H1 (cell line): ENCODE measurements around the gene MCM3AP. TPM values are rescaled to one million over a fixed set of nuclear protein-coding genes. Genes with fewer than 3 reads are reported as not detected.
"Not testable (repeated sequence)": the region's sequence is repeated elsewhere in the genome, so short reads cannot be mapped to it uniquely, and the experiment has no call there.

Experiments
- CTCF ChIA-PET: fragments of 300-600 bp; sonication (Branson Sonifier 250); formaldehyde crosslinking; loops from one replicate; lab custom pipeline; 2021; ENCODE audit not compliant: partially characterized antibody; lab: Charles Lee
- POLR2A ChIA-PET: fragments of 300-600 bp; sonication (Branson Sonifier 250); formaldehyde crosslinking; loops from one replicate; lab custom pipeline; 2021; ENCODE audit warnings: inconsistent platforms; ENCODE audit not compliant: partially characterized antibody; lab: Charles Lee
- DNase-seq, 2 experiments: peaks; one replicate each; pipeline versions ENCODE4 v3.0.0 to v3.0.0-alpha.2; 2010 to 2022; ENCODE audit warnings: low spot score in 2 of 2, low read depth in 1 of 2, mixed read lengths in 1 of 2
- FAIRE-seq: peaks from 2 replicates; lab custom pipeline; 2011; peaks lifted over from hg19 to GRCh38; lab: Jason Lieb, UNC
- H2AFZ ChIP-seq: 2 replicates; pipeline ENCODE4 v1.8.1; 2012; ENCODE audit warnings: low read length, inconsistent platforms
- H2AK5ac ChIP-seq: 2 replicates; pipeline ENCODE4 v1.6.1; 2013; ENCODE audit warnings: low read depth, low read length
- H2BK120ac ChIP-seq: replicated peaks from 2 replicates; pipeline ENCODE3; 2013; ENCODE audit warnings: low read depth, low read length, inconsistent platforms
- H2BK12ac ChIP-seq: 2 replicates; pipeline ENCODE4 v1.6.1; 2013; ENCODE audit warnings: low read depth, low read length
- H2BK15ac ChIP-seq: 2 replicates; pipeline ENCODE4 v1.6.1; 2013; ENCODE audit warnings: low read length
- H2BK20ac ChIP-seq: 2 replicates; pipeline ENCODE4 v1.6.1; 2013; ENCODE audit warnings: low read length
- H2BK5ac ChIP-seq: 2 replicates; pipeline ENCODE4 v1.6.1; 2013; ENCODE audit warnings: low read depth, low read length
- H3K14ac ChIP-seq: 2 replicates; pipeline ENCODE4 v1.6.1; 2013; ENCODE audit warnings: inconsistent platforms; ENCODE audit not compliant: insufficient read length
- H3K18ac ChIP-seq: 2 replicates; pipeline ENCODE4 v1.6.1; 2013; ENCODE audit warnings: low read length; ENCODE audit errors: extremely low read depth
- H3K23ac ChIP-seq: 2 replicates; pipeline ENCODE4 v1.6.1; 2013; ENCODE audit warnings: inconsistent platforms; ENCODE audit not compliant: insufficient read length
- H3K23me2 ChIP-seq: 2 replicates; pipeline ENCODE4 v1.6.1; 2013; ENCODE audit warnings: low read depth, low read length
- H3K27ac ChIP-seq: 2 replicates; pipeline ENCODE4 v1.6.1; 2011; ENCODE audit warnings: low read depth, low read length, inconsistent platforms
- H3K27me3 ChIP-seq, 4 experiments: replicated peaks in 1 of 4; 1 replicate in 1 of 4; 2 replicates in 3 of 4; pipeline versions ENCODE4 v1.6.1 to v1.8.1; 2011 to 2013; ENCODE audit warnings: low read length in 3 of 4, mild to moderate bottlenecking in 3 of 4, inconsistent platforms in 2 of 4, mixed read lengths in 2 of 4, moderate library complexity in 1 of 4; ENCODE audit not compliant: control insufficient read depth in 3 of 4, insufficient read depth in 3 of 4; ENCODE audit errors: extremely low read depth in 1 of 4
- H3K36me3 ChIP-seq, 4 experiments: 2 replicates each; pipeline versions ENCODE4 v1.6.1 to v1.8.1; 2011 to 2013; ENCODE audit warnings: mild to moderate bottlenecking in 4 of 4, low read length in 3 of 4, moderate library complexity in 2 of 4, control low read depth in 1 of 4, inconsistent platforms in 1 of 4; ENCODE audit not compliant: insufficient read depth in 4 of 4, control insufficient read depth in 2 of 4
- H3K4ac ChIP-seq: replicated peaks from 2 replicates; pipeline ENCODE3; 2013; ENCODE audit warnings: low read length, low read depth, mixed read lengths, inconsistent platforms; ENCODE audit not compliant: insufficient read length
- H3K4me1 ChIP-seq, 4 experiments: replicated peaks in 1 of 4; 1 replicate in 1 of 4; 2 replicates in 3 of 4; pipeline versions ENCODE4 v1.6.1 to v1.8.1; 2011 to 2013; ENCODE audit warnings: low read length in 3 of 4, inconsistent platforms in 2 of 4, mixed read lengths in 1 of 4; ENCODE audit not compliant: insufficient read depth in 4 of 4, control insufficient read depth in 3 of 4
- H3K4me2 ChIP-seq, 2 experiments: 2 replicates each; pipeline versions ENCODE4 v1.6.1 to v1.8.1; 2011 to 2013; ENCODE audit warnings: low read depth in 2 of 2, low read length in 2 of 2, control low read depth in 1 of 2, inconsistent platforms in 1 of 2, mild to moderate bottlenecking in 1 of 2; ENCODE audit not compliant: insufficient read depth in 1 of 2
- H3K4me3 ChIP-seq, 4 experiments: fragments of 200-600, 300-600 bp in 1 of 4; sonication (generic), shearing (Covaris generic), sonication (Bioruptor Twin) in 1 of 4; 2 replicates each; pipeline versions ENCODE4 v1.5.1 to v1.8.1; 2011 to 2016; ENCODE audit warnings: low read length in 4 of 4, low read depth in 3 of 4, control low read depth in 2 of 4, inconsistent platforms in 2 of 4, mild to moderate bottlenecking in 2 of 4, mixed read lengths in 1 of 4, moderate library complexity in 1 of 4; ENCODE audit not compliant: insufficient read depth in 2 of 4; ENCODE audit errors: extremely low read depth in 1 of 4
- H3K56ac ChIP-seq: replicated peaks from 2 replicates; pipeline ENCODE3; 2013; ENCODE audit warnings: low read depth, mild to moderate bottlenecking, mixed read lengths, low read length, inconsistent platforms; ENCODE audit not compliant: insufficient read length
- H3K79me1 ChIP-seq: 2 replicates; pipeline ENCODE4 v1.6.1; 2013; ENCODE audit warnings: low read depth, low read length, control low read depth
- H3K79me2 ChIP-seq, 2 experiments: 2 replicates each; pipeline versions ENCODE4 v1.6.1 to v1.8.1; 2012 to 2013; ENCODE audit warnings: low read length in 2 of 2, mild to moderate bottlenecking in 2 of 2, inconsistent platforms in 1 of 2; ENCODE audit not compliant: insufficient read depth in 2 of 2, control insufficient read depth in 1 of 2
- H3K9ac ChIP-seq, 4 experiments: replicated peaks in 1 of 4; 1 replicate in 1 of 4; 2 replicates in 3 of 4; pipeline versions ENCODE4 v1.6.1 to v1.8.1; 2011 to 2013; ENCODE audit warnings: low read depth in 3 of 4, low read length in 3 of 4, control low read depth in 2 of 4, mild to moderate bottlenecking in 2 of 4, moderate library complexity in 2 of 4, inconsistent platforms in 1 of 4; ENCODE audit errors: extremely low read depth in 1 of 4
- H3K9me3 ChIP-seq, 2 experiments: 2 replicates each; pipeline versions ENCODE4 v1.6.1 to v1.8.1; 2012 to 2013; ENCODE audit warnings: mild to moderate bottlenecking in 2 of 2, moderate library complexity in 2 of 2, control low read depth in 1 of 2, inconsistent platforms in 1 of 2, low read depth in 1 of 2, low read length in 1 of 2, mixed read lengths in 1 of 2; ENCODE audit not compliant: insufficient read depth in 2 of 2
- H4K20me1 ChIP-seq, 2 experiments: replicated peaks in 1 of 2; 2 replicates each; pipeline versions ENCODE3 to v1.8.1; 2011 to 2013; ENCODE audit warnings: inconsistent platforms in 2 of 2, low read length in 2 of 2, mild to moderate bottlenecking in 1 of 2; ENCODE audit not compliant: insufficient read depth in 2 of 2, control insufficient read depth in 1 of 2
- H4K5ac ChIP-seq: 2 replicates; pipeline ENCODE4 v1.6.1; 2013; ENCODE audit warnings: low read length, low read depth, mixed read lengths, inconsistent platforms; ENCODE audit not compliant: insufficient read length
- H4K8ac ChIP-seq: 2 replicates; pipeline ENCODE4 v1.8.0; 2013; ENCODE audit warnings: mild to moderate bottlenecking, moderate library complexity, low read length, inconsistent platforms; ENCODE audit not compliant: insufficient read depth; ENCODE audit errors: extremely low read depth
- H4K91ac ChIP-seq: replicated peaks from 2 replicates; pipeline ENCODE3; 2013; ENCODE audit warnings: low read length, mixed read lengths, inconsistent platforms; ENCODE audit not compliant: insufficient read length
- WGBS, 2 experiments: shearing (Covaris generic) in 1 of 2; methylation state at CpG; one replicate each; pipeline versions ENCODE4 v1.1.6 to v1.1.7; 2013 to 2015; ENCODE audit warnings: low lambda C conversion rate in 2 of 2, mixed read lengths in 2 of 2, inconsistent platforms in 1 of 2, low coverage in 1 of 2, missing lambda C conversion rate in 1 of 2; ENCODE audit not compliant: insufficient replicate concordance in 2 of 2, insufficient coverage in 1 of 2, insufficient read length in 1 of 2; ENCODE audit errors: extremely low coverage in 1 of 2, missing lambda C conversion rate in 1 of 2; 5-methylcytosine and 5-hydroxymethylcytosine counted together
- polyA plus RNA-seq, 7 experiments: library from polyadenylated mRNA; depleted of rRNA in 3 of 7; stranded (reverse) in 5 of 7; unstranded in 2 of 7; fragments of >200 nt in 5 of 7; fragments of 200-250 nt in 2 of 7; gene quantifications; 1 replicate in 5 of 7; 2 replicates in 1 of 7; 4 replicates in 1 of 7; pipeline versions ENCODE4 v1.2.1 to v1.2.3, GENCODE V29; 2011 to 2013; ENCODE audit warnings: missing spikeins in 2 of 7, mixed read lengths in 2 of 7
- total RNA-seq: library from RNA; stranded (reverse); fragmentation: NEBNext Ultra II Directional; extraction: Animal tissue kit (Norgen Biotek cat#: 25700); gene quantifications from 2 replicates; pipeline ENCODE4 v1.2.1, GENCODE V29; 2021

MCM3AP gene
- total and polyA plus RNA-seq, 2 of the 8 experiments (the other 6 are each of a cell fraction or from before 2014, with no cell fraction given) = 37.2 to 119 TPM

DNA sequence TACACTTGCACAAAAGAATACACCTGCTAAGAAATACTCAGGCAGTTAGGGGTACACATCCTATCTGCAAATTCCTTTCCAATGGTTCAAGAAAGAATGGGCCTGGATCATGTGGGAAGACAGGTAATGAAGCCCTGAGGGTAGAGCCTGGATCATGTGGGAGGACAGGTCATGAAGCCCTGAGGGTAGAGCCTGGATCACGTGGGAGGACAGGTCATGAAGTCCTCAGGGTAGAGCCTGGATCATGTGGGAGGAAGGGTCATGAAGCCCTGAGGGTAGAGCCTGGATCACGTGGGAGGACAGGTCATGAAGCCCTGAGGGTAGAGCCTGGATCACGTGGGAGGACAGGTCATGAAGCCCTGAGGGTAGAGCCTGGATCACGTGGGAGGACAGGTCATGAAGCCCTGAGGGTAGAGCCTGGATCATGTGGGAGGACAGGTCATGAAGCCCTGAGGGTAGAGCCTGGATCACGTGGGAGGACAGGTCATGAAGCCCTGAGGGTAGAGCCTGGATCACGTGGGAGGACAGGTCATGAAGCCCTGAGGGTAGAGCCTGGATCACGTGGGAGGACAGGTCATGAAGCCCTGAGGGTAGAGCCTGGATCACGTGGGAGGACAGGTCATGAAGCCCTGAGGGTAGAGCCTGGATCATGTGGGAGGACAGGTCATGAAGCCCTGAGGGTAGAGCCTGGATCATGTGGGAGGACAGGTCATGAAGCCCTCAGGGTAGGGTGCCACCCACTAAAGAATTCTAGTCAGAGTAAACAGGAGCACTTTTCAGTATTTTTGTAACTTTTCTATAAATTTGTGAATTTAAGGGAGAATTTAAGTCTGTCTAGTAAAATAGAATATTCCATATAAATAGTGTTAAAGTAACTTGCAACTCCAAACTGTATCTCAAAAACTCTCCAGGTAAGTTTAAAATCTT is 84.3 kb downstream of the MCM3AP start:
- H2AFZ ChIP-seq, H3K23ac ChIP-seq, H3K23me2 ChIP-seq, H3K79me1 ChIP-seq, H3K79me2 ChIP-seq, H3K56ac ChIP-seq, H3K27me3 ChIP-seq, DNase-seq, H2BK20ac ChIP-seq, H3K4ac ChIP-seq, H3K9ac ChIP-seq, H3K4me3 ChIP-seq, H2BK5ac ChIP-seq, H2BK120ac ChIP-seq, H4K91ac ChIP-seq, H4K5ac ChIP-seq, H3K18ac ChIP-seq, H2BK15ac ChIP-seq, H3K4me1 ChIP-seq, H4K8ac ChIP-seq, H3K9me3 ChIP-seq, H2BK12ac ChIP-seq, H2AK5ac ChIP-seq, H3K4me2 ChIP-seq, POLR2A ChIA-PET, H3K14ac ChIP-seq, FAIRE-seq, H3K27ac ChIP-seq: not testable (repeated sequence)
- Histone ChIP-seq H3K36me3 (peaks cover 3 to 38% (median 22%) of the 10 kb centered on the region in 4 experiments; a peak in 6 of 8 replicates), H4K20me1 (peaks cover 0 to 14% of the 10 kb centered on the region in 2 experiments)
- CTCF ChIA-PET = interaction anchor here (1.0 kb wide), 1 partner anchor 22 kb away, joined by 4 read pairs; no protein-coding TSS in a partner anchor
- WGBS, 2 experiments = 100% methylated on average over 2 of the region's 8 CpGs; no CpG with 5 or more reads in 1 of the 2 experiments
